Measurements from ENCODE around the gene RPL27A. TPM values are rescaled to one million over a fixed set of nuclear protein-coding genes. Genes with fewer than 3 reads are reported as not detected.
"Not testable (repeated sequence)": the region's sequence is repeated elsewhere in the genome, so short reads cannot be mapped to it uniquely, and the experiment has no call there.

The RPL27A gene
- total RNA-seq, 1 experiment from 2014 or later = 585 TPM

DNA sequence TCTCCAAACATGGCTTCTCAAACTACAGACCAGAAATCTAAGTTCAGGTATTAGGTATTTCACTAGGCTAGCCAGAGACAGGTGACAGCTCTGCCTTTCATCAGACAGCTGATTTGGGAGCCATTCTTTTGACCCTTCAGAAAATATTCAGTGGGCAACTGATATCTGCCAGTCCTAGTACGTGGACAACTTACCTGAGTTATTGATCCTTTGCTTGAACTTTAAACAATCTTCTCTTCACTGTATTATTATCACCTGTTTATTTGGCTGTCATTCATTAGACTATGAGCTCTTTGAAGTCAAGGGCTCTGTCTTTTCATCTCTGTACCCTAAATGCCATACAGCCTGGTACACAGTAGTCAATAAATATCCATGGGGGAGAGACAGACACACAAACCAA, 17.4 kb upstream of the RPL27A start:
- H3K36me3 Mint-ChIP-seq (ENCODE audit: insufficient read depth, unreplicated experiment) = peaks cover 4% of the 10 kb centered on the region
- CTCF ChIA-PET = interaction anchor here (0.6 kb wide), 1 partner anchor 80 kb away, joined by 4 read pairs; no protein-coding TSS in a partner anchor

DNA sequence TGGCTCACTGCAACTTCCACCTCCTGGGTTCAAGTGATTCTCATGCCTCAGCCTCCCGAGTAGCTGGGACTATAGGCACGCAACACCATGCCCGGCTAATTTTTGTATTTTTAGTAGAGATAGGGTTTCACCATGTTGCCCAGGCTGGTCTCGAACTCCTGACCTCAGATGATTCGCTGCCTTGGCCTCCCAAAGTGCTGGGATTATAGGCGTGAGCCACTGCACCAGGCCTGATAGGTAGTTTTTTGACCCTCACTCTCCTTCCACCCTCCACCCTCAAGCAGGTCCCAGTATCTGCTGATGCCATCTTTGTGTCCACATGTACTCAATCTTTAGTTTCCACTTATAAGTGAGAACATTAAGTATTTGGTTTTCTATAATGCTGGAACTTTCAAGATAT, 12.5 kb upstream of the RPL27A start:
- DNase-seq; BruUV-seq (replicated peaks); intact Hi-C loops (cut with micrococcal nuclease; ENCODE audit: unreplicated experiment); H3K27me3 Mint-ChIP-seq (ENCODE audit: unreplicated experiment); CTCF ChIA-PET; H3K36me3 Mint-ChIP-seq (ENCODE audit: insufficient read depth, unreplicated experiment); H3K9me3 Mint-ChIP-seq (ENCODE audit: low read depth, unreplicated experiment); H3K4me1 Mint-ChIP-seq (ENCODE audit: low read depth, unreplicated experiment); H3K4me3 Mint-ChIP-seq (ENCODE audit: low read depth, unreplicated experiment); H3K27ac Mint-ChIP-seq (ENCODE audit: unreplicated experiment): not testable (repeated sequence)

More for the DNA sequence above, 17.4 kb upstream of the RPL27A start:
- intact Hi-C loops (cut with micrococcal nuclease; ENCODE audit: unreplicated experiment) = no loop called here
- no peaks in the 10 kb centered on the region for H3K4me1 Mint-ChIP-seq (ENCODE audit: low read depth, unreplicated experiment)
- H3K27ac Mint-ChIP-seq (ENCODE audit: unreplicated experiment) = no peak overlapping the region
- no peaks in the 10 kb centered on the region for H3K9me3 Mint-ChIP-seq (ENCODE audit: low read depth, unreplicated experiment)
- TF ChIP-seq, protein P1, sequence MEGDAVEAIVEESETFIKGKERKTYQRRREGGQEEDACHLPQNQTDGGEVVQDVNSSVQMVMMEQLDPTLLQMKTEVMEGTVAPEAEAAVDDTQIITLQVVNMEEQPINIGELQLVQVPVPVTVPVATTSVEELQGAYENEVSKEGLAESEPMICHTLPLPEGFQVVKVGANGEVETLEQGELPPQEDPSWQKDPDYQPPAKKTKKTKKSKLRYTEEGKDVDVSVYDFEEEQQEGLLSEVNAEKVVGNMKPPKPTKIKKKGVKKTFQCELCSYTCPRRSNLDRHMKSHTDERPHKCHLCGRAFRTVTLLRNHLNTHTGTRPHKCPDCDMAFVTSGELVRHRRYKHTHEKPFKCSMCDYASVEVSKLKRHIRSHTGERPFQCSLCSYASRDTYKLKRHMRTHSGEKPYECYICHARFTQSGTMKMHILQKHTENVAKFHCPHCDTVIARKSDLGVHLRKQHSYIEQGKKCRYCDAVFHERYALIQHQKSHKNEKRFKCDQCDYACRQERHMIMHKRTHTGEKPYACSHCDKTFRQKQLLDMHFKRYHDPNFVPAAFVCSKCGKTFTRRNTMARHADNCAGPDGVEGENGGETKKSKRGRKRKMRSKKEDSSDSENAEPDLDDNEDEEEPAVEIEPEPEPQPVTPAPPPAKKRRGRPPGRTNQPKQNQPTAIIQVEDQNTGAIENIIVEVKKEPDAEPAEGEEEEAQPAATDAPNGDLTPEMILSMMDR (IDR thresholded peaks at IDR 0.05; ENCODE audit: unreplicated experiment) = no peak
- no peak overlapping the region for H3K4me3 Mint-ChIP-seq (ENCODE audit: low read depth, unreplicated experiment)
- no peaks in the 10 kb centered on the region for H3K27me3 Mint-ChIP-seq (ENCODE audit: unreplicated experiment)
- no TSS peak for BruUV-seq (replicated peaks)
- no peak for DNase-seq

DNA sequence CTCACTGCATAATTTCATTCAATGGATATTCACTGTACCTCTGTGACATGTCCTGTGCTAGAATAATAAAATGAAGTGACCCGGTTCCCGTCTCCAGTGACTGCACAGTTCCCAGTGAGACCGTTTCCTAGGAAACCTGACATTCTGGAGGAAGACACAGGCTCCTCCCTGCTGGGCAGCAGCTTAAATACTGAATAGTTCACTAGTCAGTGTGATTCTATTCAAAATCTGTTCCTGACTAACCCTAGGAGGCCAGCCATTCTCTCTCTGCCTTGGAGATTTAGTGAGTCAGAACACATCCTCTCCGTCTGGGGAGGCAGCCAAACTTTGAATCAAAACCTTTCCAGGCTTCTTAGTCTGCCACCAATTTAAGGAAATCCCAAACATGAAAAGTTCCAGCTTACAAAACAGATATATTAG, 11.4 kb upstream of the RPL27A start:
- TF ChIP-seq, protein P1 (IDR thresholded peaks at IDR 0.05; ENCODE audit: unreplicated experiment) = no peak

DNA sequence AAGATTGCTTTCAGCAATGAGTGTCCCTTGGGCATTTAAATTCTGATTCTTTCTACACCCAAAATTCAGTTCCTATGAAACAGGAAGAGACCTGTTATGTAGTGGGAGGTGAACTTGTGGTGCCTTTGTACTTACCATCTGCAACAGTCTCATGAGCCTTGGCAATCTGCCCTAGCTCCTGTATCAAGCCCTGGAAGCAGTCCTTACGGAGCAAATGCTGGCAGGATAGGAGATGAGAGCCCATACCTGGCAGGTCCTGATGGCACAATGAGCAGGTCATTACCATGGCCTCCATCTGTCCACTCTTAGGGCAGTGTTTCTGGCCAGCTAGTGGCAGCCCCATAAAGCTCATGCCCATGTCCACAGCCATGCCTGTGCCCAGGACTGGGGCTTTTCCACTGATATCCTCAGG, 10.9 kb upstream of the RPL27A start:
- no TSS peak for BruUV-seq (replicated peaks)
- intact Hi-C loops (cut with micrococcal nuclease; ENCODE audit: unreplicated experiment) = no loop called here
- Mint-ChIP-seq H3K27me3 (ENCODE audit: unreplicated experiment) (no peaks in the 10 kb centered on the region), H3K36me3 (ENCODE audit: insufficient read depth, unreplicated experiment) (peaks cover 8% of the 10 kb centered on the region), H3K27ac (ENCODE audit: unreplicated experiment) (no peak overlapping the region), H3K4me3 (ENCODE audit: low read depth, unreplicated experiment) (no peak overlapping the region), H3K9me3 (ENCODE audit: low read depth, unreplicated experiment) (no peaks in the 10 kb centered on the region), H3K4me1 (ENCODE audit: low read depth, unreplicated experiment) (no peaks in the 10 kb centered on the region)
- CTCF ChIA-PET = interaction anchor here (0.6 kb wide), 1 partner anchor 76 kb away, joined by 3 read pairs; no protein-coding TSS in a partner anchor
- DNase-seq = no peak
- TF ChIP-seq, protein P1 (IDR thresholded peaks at IDR 0.05; ENCODE audit: unreplicated experiment) = no peak

More for the DNA sequence above, 11.4 kb upstream of the RPL27A start:
- Mint-ChIP-seq H3K4me3 (ENCODE audit: low read depth, unreplicated experiment) (no peak overlapping the region), H3K27ac (ENCODE audit: unreplicated experiment) (no peak overlapping the region), H3K4me1 (ENCODE audit: low read depth, unreplicated experiment) (no peaks in the 10 kb centered on the region), H3K9me3 (ENCODE audit: low read depth, unreplicated experiment) (no peaks in the 10 kb centered on the region), H3K36me3 (ENCODE audit: insufficient read depth, unreplicated experiment) (peaks cover 8% of the 10 kb centered on the region), H3K27me3 (ENCODE audit: unreplicated experiment) (no peaks in the 10 kb centered on the region)
- CTCF ChIA-PET = no interaction called here
- no TSS peak for BruUV-seq (replicated peaks)
- no peak for DNase-seq
- intact Hi-C loops (cut with micrococcal nuclease; ENCODE audit: unreplicated experiment) = no loop called here

DNA sequence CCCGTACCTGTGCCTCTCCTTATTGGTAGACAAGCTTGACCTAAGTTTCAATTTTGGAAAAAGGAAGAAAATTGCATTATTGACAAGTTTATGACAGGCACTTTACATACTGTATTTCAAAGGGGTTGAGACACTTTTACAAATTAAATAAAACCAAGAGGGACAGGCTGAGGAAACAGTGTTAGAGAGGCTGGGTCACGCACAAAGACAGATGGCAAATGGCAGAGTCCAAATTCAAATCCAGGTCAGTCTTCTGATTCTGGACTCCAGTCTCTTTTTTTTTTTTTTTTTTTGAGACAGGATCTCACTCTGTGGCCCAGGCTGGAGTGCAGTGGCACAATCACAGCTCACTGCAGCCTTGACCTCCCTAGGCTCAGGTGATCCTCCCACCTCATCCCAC, 10.2 kb upstream of the RPL27A start:
- Mint-ChIP-seq H3K27me3 (ENCODE audit: unreplicated experiment) (no peaks in the 10 kb centered on the region), H3K36me3 (ENCODE audit: insufficient read depth, unreplicated experiment) (peaks cover 8% of the 10 kb centered on the region), H3K4me1 (ENCODE audit: low read depth, unreplicated experiment) (no peaks in the 10 kb centered on the region), H3K9me3 (ENCODE audit: low read depth, unreplicated experiment) (no peaks in the 10 kb centered on the region), H3K4me3 (ENCODE audit: low read depth, unreplicated experiment) (no peak overlapping the region), H3K27ac (ENCODE audit: unreplicated experiment) (no peak overlapping the region)
- no peak for DNase-seq
- no TSS peak for BruUV-seq (replicated peaks)
- intact Hi-C loops (cut with micrococcal nuclease; ENCODE audit: unreplicated experiment) = no loop called here
- TF ChIP-seq, protein P1 (IDR thresholded peaks at IDR 0.05; ENCODE audit: unreplicated experiment) = no peak
- CTCF ChIA-PET = interaction anchor here (0.6 kb wide), 1 partner anchor 76 kb away, joined by 3 read pairs; no protein-coding TSS in a partner anchor
